Left kidney (tissue), 2 donors: ENCODE measurements around the gene FAM187B. TPM values are rescaled to one million over a fixed set of nuclear protein-coding genes. Genes with fewer than 3 reads are reported as not detected.
A peak's percentile ranks its signal among the peaks of the same experiment; 100 is the strongest.
"Not testable (repeated sequence)": the region's sequence is repeated elsewhere in the genome, so short reads cannot be mapped to it uniquely, and the experiment has no call there.

Experiments used
- DNase-seq: peaks from one replicate; pipeline ENCODE4 v3.0.0-alpha.2; 2013
- polyA plus RNA-seq: library from polyadenylated mRNA; unstranded; fragments of 120-200 nt; gene quantifications from one replicate; pipeline ENCODE4 v1.2.1, GENCODE V29; 2013; ENCODE audit not compliant: insufficient read length

FAM187B gene
- polyA plus RNA-seq, 1 donor, result not detected

DNA sequence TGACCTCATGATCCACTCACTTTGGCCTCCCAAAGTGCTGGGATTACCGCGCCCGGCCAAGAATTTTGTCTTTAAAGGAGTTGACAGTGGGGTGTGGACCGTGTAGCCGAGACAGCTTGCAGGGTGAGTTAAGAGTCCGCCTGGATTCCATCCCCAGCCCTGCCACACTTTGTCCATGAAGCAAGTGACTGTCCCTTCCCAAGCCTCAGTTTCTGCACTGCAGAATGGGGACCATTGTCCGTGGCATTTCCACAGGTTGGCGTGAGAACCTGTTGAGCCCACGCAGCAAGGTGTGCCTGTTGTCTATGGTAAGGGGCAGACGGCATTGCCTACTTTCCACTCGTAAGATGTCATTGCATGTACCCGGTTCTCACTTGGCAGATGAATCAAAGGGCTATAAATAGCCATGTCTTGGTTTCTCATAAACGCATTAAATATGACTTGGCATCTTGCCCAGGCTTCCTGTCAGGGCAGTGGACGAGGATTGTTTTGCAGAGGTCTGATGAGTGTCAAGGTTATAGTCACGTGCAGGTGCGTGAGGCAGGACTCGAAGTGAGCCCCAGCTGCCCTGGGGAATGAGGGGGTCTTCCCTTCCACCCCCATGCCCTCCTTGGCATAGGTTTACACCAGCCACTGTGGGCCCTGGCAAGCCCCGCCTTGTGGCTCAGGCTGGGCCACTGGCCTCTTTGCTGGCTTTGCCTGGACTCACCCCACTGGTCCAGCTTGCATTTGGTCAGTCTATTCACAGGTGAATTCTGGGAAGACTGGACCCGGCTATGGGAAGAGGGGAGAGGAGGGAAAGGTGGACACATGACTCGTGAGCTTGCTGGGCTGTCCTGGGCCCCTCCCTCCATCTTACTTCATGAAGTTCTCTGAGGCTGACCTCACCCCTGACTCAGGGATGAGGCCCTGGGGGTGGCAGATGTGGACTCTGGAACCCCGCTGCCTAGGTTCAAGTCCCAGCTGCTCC is 14.6 kb downstream of the FAM187B start:
- peak; percentile 43 for DNase-seq

DNA sequence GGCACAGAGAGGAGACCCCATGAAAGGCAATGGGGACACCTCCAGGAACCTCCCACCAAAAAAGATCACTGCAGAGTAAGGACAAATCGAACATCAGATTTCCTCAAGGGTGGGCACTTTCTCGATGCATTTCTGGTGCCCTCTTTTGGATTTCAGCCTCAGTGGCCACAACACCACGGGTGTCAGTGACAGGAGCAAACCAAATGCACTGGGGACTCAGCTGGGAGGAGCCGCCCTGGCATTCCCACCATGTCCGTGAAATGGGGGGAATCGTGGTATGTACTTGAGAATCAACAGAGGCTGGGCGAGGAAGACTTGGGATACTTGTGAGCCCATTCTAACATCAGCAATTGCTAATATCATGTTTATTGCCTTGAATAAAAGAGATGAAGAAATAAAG is 16.3 kb downstream of the FAM187B start:
- DNase-seq, result no peak

DNA sequence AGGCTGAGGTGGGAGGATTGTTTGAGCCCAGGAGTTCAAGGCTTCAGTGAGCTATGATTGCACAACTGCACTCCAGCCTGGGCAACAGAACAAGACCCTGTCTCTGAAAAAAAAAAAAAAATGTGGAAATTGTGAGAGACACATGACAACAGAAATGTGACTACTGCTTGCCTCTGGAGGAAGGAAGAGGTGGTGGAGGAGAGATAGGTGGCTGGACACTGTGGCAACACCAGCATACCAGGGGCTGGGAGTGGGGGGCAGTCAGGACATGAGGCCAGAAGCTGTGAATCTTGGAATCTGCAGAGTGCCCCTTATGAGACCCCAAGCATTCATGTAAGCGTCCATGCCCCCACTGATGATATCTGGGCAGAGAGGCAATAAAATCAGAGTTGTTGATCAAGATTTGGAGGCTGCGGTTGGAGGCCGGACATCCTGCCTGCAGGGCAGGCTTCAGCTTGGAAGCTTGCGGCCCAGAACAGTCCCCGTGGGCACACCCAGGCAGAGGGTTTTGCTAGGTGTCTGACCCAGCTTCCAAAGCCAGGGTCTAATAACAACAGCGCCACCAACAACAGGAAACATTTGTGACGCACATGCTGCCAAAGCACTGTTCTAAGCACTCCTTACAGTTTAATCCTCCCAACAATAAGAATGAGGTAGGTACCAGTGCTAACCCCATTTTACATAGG is 16.9 kb downstream of the FAM187B start:
- no peak for DNase-seq

GRCh38 chr19:35209646-35210045 is 18.9 kb downstream of the FAM187B start:
- DNase-seq, result no peak

DNA sequence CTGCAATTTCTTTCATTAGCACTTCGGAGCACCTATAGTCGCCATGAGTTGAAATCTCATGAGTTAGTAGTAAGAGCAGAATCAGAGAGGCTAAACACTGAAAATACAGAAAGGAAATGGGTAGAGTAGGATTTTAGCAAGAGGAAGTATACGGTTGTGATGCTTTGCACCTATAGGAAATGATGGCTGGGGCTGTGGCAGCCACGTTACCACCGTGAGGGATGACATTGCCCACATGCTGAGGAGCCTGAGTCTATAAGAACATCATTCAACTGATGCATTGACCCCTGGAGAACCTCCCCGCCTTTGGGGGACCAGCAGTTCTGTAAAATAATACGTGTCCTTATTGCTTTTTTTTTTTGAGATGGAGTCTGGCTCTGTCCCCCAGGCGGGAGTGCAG is 20.4 kb downstream of the FAM187B start:
- no peak for DNase-seq

DNA sequence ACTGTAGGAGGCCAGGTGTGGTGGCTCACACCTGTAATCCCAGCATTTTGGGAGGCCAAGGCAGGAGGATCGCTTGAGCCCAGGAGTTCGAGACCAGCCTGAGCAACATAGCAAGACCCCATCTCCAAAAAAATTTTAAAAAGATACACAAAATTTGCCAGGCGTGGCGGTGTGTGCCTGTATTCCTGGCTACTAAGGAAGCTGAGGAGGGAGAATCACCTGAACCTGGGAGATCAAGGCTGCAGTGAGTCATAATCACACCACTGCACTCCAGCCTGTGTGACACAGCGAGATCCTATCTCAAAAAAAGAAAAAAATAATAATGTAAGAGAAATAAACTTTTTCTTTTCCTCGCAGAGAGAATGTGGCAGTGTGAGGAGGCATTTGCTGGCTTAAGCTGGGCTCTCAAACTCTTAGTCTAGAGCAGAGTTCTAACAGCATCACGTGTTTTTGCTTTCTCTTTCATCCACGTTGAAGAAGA is 21.1 kb downstream of the FAM187B start:
- no peak for DNase-seq

DNA sequence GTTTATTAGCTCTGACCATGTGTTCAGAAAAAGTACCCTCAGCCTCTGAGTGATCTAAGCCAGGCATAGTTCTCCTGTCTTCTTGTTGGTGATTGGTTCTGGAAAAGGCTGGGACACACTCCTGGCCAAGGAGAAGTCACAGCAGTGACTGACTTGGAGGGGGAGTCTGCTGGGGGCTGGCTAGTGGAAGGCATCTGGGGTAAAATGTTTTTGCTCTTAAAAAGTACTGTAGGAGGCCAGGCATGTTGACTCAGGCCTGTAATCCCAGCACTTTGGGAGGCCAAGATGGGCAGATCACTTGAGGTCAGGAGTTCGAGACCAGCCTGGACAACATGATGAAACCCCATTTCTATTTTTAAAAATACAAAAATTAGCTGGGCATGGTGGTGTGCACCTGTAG is 21.7 kb downstream of the FAM187B start:
- no peak for DNase-seq

DNA sequence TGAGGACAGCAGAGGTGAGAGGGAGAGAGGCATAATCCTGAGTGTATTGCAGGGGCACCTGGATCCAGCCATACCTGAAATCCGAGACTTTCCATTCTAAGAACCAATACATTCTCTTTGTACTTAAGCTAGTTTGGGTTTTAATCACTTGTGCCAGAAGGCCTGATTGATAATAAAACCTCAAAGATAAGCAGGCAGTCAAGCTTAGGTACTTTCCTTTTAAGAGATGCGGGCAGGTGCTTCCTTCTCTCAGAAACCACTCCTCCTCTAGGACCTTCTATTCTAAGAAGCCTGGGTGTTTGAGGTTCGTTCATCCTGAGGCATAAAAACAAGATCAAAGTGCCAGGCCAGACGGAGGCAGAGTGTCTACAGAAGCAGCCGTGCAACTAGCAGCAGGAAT is 22.2 kb downstream of the FAM187B start:
- no peak for DNase-seq

GRCh38 chr19:35205733-35206323 is 22.7 kb downstream of the FAM187B start:
- DNase-seq, result no peak

DNA sequence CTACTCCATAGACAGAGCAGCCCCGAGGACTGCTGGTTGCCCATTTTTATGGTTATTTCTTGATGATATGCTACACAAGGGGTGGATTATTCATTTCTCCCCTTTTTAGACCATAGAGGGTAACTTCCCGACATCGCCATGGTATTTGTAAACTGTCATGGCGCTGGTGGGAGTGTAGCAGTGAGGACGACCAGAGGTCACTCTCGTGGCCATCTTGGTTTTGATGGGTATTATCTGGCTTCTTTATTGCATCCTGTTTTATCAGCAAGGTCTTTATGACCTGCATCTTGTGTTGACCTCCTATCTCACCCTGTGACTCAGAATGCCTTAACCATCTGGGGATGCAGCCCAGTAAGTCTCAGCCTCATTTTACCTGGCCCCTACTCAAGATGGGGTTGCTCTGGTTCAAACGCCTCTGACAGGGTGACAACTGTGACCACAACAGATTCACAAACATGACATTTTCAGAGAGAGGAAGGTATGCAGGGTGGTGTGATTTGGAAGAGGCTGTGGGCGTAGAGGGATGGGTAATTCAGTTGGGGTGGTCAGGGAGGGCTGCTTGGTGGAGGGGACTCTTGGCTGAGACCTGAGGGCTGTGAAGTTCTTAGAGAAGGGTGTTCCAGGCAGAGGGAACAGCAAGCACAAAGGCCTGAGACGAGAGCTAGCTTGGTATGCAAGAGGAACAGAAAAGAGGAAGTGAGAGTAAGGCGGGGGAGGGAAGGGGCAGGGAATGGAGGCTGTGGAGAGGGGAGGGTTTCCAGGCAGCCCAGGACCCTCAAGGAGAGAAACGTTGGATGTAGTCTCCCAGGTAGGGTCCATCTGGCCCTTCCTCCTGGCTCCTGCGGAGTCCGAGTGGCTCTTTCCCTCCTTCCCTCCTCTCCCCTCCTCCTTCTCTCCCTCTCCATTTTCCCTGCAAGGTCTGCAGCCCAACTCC is 23.5 kb downstream of the FAM187B start:
- DNase-seq, result no peak

DNA sequence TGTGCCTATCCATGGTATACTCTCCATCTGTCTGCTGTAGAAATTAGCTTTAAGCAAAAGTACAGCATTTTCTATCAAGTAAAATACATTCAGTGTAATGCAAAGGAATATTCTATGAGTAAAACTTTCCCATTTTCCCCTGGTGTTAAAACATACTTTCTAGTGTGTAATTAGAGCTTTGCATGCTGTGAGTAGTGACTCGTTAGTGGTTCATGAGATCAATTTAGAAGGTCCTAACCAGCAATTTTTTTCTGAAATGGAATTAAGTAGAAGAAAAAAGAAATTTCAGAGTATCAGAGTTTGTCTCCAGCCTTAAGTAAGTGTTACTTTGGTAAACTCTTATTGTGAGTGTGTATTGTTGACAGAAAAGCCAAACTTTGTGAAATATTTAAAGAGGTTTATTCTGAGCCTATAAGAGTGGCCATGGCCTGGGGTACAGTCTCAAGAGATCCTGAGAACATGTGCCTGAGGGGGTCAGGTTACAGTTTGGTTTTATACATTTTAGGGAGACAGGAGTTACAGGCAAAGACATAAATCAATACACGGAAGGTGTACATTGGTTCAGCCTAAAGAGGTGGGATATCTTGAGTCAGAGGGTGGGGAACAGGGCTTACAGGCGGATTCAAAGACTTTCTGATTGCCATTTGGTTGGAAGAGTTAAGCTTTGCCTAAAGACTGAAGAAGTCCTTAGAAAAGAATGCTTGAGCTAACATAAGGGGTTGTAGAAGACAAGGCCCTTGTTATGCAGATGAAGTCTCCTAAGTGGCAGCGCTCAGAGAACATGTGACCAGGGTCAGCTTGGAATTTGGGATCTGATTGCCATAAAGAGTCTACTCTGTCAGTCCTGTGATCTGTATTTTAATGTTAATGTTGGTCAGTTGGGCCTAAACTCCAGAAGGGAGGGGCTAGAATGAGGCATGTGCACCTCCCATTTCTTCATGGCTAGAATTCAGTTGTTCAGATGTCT is 25.5 kb downstream of the FAM187B start:
- DNase-seq, result no peak

GRCh38 chr19:35199481-35199880 is 29.1 kb downstream of the FAM187B start:
- DNase-seq, result no peak

- DNase-seq, result not testable (repeated sequence)
Observed at GRCh38 chr19:35196861-35197260, 31.7 kb downstream of the FAM187B start.

GRCh38 chr19:35195830-35196229 is 32.7 kb downstream of the FAM187B start:
- no peak for DNase-seq

GRCh38 chr19:35194012-35194984 is 34.2 kb downstream of the FAM187B start:
- DNase-seq, result no peak

GRCh38 chr19:35184884-35185283 is 43.7 kb downstream of the FAM187B start:
- DNase-seq, result no peak

DNA sequence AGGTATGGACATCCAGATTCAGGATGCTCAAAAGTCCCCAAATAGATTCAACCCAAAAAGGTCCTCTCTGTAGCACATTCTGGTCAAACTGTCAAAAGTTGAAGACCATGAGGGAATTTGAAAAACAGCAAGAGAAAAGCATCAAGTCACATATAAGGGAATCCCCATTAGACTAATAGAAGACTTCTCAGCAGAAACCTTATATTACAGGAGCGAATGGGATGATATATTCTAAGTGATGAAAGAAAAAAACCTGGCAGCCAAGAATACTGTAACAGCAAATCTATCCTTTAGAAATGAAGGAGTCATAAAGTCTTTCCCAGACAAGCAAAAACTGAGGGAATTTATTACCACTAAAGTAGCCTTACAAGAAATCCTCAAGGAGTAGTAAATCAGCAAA is 44.3 kb downstream of the FAM187B start:
- no peak for DNase-seq

DNA sequence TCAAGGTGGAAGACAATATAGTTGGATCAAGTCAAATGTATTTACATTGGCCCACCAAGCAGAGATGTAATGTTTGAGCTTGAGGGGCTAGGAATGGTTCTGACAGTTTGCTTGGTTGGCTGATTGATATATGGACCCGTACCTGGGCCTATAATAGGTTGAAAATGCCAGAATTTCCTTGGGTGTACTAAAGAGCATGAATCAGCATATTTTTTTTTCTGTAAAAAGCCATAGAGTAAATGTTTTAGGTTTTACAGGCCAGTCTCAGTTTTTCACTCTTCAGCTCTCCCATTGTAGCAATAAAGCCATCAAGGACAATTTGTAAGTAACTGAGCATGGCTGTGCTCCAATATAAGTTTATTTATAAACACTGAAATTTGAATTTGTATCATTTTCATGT is 47.2 kb downstream of the FAM187B start:
- DNase-seq, result no peak

GRCh38 chr19:35179830-35180229 is 48.7 kb downstream of the FAM187B start:
- DNase-seq, result no peak
